Left renal cortex interstitium (tissue), 4 donors: ENCODE measurements around the gene ABAT. TPM values are rescaled to one million over a fixed set of nuclear protein-coding genes. Genes with fewer than 3 reads are reported as not detected.

ENCODE experiments used
- DNase-seq, 4 donors: peaks; one replicate each; pipeline ENCODE4 v3.0.0-alpha.2; 2013; ENCODE audit warnings: low read depth in 4 of 4, low spot score in 2 of 4, missing footprints in 1 of 4
- polyA plus RNA-seq, 4 donors: library from polyadenylated mRNA; unstranded; fragments of 120-200 nt; gene quantifications; one replicate each; pipeline ENCODE4 v1.2.1, GENCODE V29; 2013; ENCODE audit not compliant: insufficient read length in 4 of 4

ABAT gene
- polyA plus RNA-seq, 4 donors: 48.0 to 68.5 (median 64.0) TPM

GRCh38 chr16:8808009-8808408, 133.6 kb downstream of the ABAT start:
- no peak for DNase-seq

GRCh38 chr16:8808613-8809353, 134.4 kb downstream of the ABAT start:
- DNase-seq: no peak

- DNase-seq: no peak
Observed at GRCh38 chr16:8812162-8812843, 137.9 kb downstream of the ABAT start.

GRCh38 chr16:8814095-8814806, 139.8 kb downstream of the ABAT start:
- DNase-seq: no peak

- no peak for DNase-seq
Observed at GRCh38 chr16:8816967-8817655, 142.7 kb downstream of the ABAT start.

GRCh38 chr16:8818504-8819270, 144.3 kb downstream of the ABAT start:
- no peak for DNase-seq

GRCh38 chr16:8819411-8820034, 145.1 kb downstream of the ABAT start:
- DNase-seq: no peak

- no peak for DNase-seq
Observed at GRCh38 chr16:8822403-8822802, 148.0 kb downstream of the ABAT start.

- DNase-seq: no peak
Observed at GRCh38 chr16:8826278-8826879, 152.0 kb downstream of the ABAT start.

- no peak for DNase-seq
Observed at GRCh38 chr16:8828541-8829165, 154.2 kb downstream of the ABAT start.

- no peak for DNase-seq
Observed at GRCh38 chr16:8831450-8831849, 157.0 kb downstream of the ABAT start.

GRCh38 chr16:8831871-8832716, 157.7 kb downstream of the ABAT start:
- DNase-seq: no peak

- DNase-seq: no peak
Observed at GRCh38 chr16:8832717-8833105, 158.3 kb downstream of the ABAT start.

Other genes starting within 250 kb of the ABAT start
- gene TMEM114, start 84.1 kb upstream of the ABAT start, polyA plus RNA-seq: under 1 TPM in 1 of 4 donors, not detected in 3; 0.43 TPM
- 10 to 100 TPM; 16.1 to 33.8 (median 20.7) TPM for gene METTL22, start 52.9 kb upstream of the ABAT start, polyA plus RNA-seq
- 10 to 100 TPM; 16.1 to 17.8 (median 16.7) TPM for gene TMEM186, start 123.0 kb downstream of the ABAT start, polyA plus RNA-seq
- 10 to 100 TPM; 18.1 to 26.1 (median 21.3) TPM for gene PMM2, start 123.2 kb downstream of the ABAT start, polyA plus RNA-seq
- 10 to 100 TPM; 68.3 to 87.5 (median 80.4) TPM for gene CARHSP1, start 194.4 kb downstream of the ABAT start, polyA plus RNA-seq
- under 1 TPM in 2 of 4 donors, not detected in 2; 0.17 to 0.26 TPM for gene LITAFD, start 207.7 kb downstream of the ABAT start, polyA plus RNA-seq